HEK293 (cell line): ENCODE data around the gene PERCC1.

Experiments used
- CTCF ChIA-PET: fragments of 350-600 bp; formaldehyde crosslinking; extraction: SDS; loops from one replicate; lab custom pipeline; 2021; ENCODE audit warnings: antibody characterized with exemption; lab: Yijun Ruan, JAX
- POLR2A ChIA-PET: fragments of 300-600 bp; formaldehyde crosslinking; extraction: SDS; loops from one replicate; lab custom pipeline; 2020; ENCODE audit warnings: antibody characterized with exemption, inconsistent platforms; lab: Yijun Ruan, JAX
- H3K27ac ChIP-seq: fragments of 200-500 bp; sonication (Bioruptor generic); 2 replicates; pipeline ENCODE4 v1.5.1; 2014; ENCODE audit warnings: low read depth, low read length, control low read depth, inconsistent platforms; ENCODE audit errors: extremely low read depth
- H3K36me3 ChIP-seq, 2 experiments: fragments of 200-500 bp in 1 of 2; sonication (Bioruptor generic) in 1 of 2; 1 replicate in 1 of 2; 2 replicates in 1 of 2; pipeline ENCODE4 v1.5.1; 2014 to 2017; ENCODE audit warnings: inconsistent platforms in 2 of 2, low read length in 2 of 2; ENCODE audit not compliant: control insufficient read depth in 2 of 2, insufficient read depth in 1 of 2
- H3K4me1 ChIP-seq: fragments of 200-500 bp; sonication (Bioruptor generic); 2 replicates; pipeline ENCODE4 v1.5.1; 2014; ENCODE audit warnings: mild to moderate bottlenecking, low read length, inconsistent platforms; ENCODE audit not compliant: control insufficient read depth, insufficient read depth
- H3K4me3 ChIP-seq: 2 replicates; pipeline ENCODE4 v1.5.1; 2011; ENCODE audit warnings: low read depth, mild to moderate bottlenecking, control low read depth, low read length, moderate library complexity
- H3K9me3 ChIP-seq: fragments of 200-500 bp; sonication (Bioruptor generic); 2 replicates; pipeline ENCODE4 v1.5.1; 2014; ENCODE audit warnings: low read depth, low read length, inconsistent platforms; ENCODE audit not compliant: control insufficient read depth, insufficient read depth
- KLF17 ChIP-seq: fragments of 450-650 bp; formaldehyde crosslinking; IDR thresholded peaks from 2 replicates; pipeline ENCODE4 v1.5.1; 2016; ENCODE audit warnings: missing biosample characterization, missing genetic modification characterization
- KLF7 ChIP-seq: fragments of 450-650 bp; formaldehyde crosslinking; IDR thresholded peaks from 2 replicates; pipeline ENCODE4 v1.5.1; 2016; ENCODE audit warnings: missing biosample characterization, missing genetic modification characterization, borderline replicate concordance
- KLF8 ChIP-seq: fragments of 450-650 bp; formaldehyde crosslinking; IDR thresholded peaks from 2 replicates; pipeline ENCODE4 v1.5.1; 2016; ENCODE audit warnings: missing biosample characterization, missing genetic modification characterization
- MYNN ChIP-seq: fragments of 450-650 bp; formaldehyde crosslinking; IDR thresholded peaks from 2 replicates; pipeline ENCODE4 v1.5.1; 2016; ENCODE audit warnings: missing biosample characterization, missing genetic modification characterization, borderline replicate concordance
- MZF1 ChIP-seq: fragments of 450-650 bp; formaldehyde crosslinking; IDR thresholded peaks from 2 replicates; pipeline ENCODE4 v1.5.1; 2017; ENCODE audit warnings: missing biosample characterization, missing genetic modification characterization, borderline replicate concordance
- PRDM10 ChIP-seq: fragments of 450-650 bp; formaldehyde crosslinking; IDR thresholded peaks from 2 replicates; pipeline ENCODE4 v1.5.1; 2016; ENCODE audit warnings: missing biosample characterization, missing genetic modification characterization
- PRDM6 ChIP-seq: fragments of 450-650 bp; formaldehyde crosslinking; IDR thresholded peaks from 2 replicates; pipeline ENCODE4 v1.5.1; 2017; ENCODE audit warnings: missing biosample characterization, missing genetic modification characterization
- REPIN1 ChIP-seq: fragments of 450-650 bp; formaldehyde crosslinking; IDR thresholded peaks from 2 replicates; pipeline ENCODE4 v1.5.1; 2017; ENCODE audit warnings: missing biosample characterization, missing genetic modification characterization, low read depth
- ZEB2 ChIP-seq: fragments of 450-650 bp; formaldehyde crosslinking; IDR thresholded peaks from 2 replicates; pipeline ENCODE4 v1.5.1; 2016; ENCODE audit warnings: missing biosample characterization, missing genetic modification characterization
- ZNF140 ChIP-seq: fragments of 450-650 bp; formaldehyde crosslinking; IDR thresholded peaks from 2 replicates; pipeline ENCODE4 v1.5.1; 2016; ENCODE audit warnings: missing biosample characterization, missing genetic modification characterization
- ZNF175 ChIP-seq: fragments of 450-650 bp; formaldehyde crosslinking; IDR thresholded peaks from 2 replicates; pipeline ENCODE4 v1.5.1; 2016; ENCODE audit warnings: missing biosample characterization, missing genetic modification characterization
- ZNF23 ChIP-seq: fragments of 450-650 bp; formaldehyde crosslinking; IDR thresholded peaks from 2 replicates; pipeline ENCODE4 v1.5.1; 2016; ENCODE audit warnings: missing biosample characterization, missing genetic modification characterization, borderline replicate concordance
- ZNF335 ChIP-seq: fragments of 450-650 bp; formaldehyde crosslinking; conservative IDR thresholded peaks from 2 replicates; pipeline ENCODE4 v1.5.1; 2016; ENCODE audit warnings: missing biosample characterization, missing genetic modification characterization
- ZNF600 ChIP-seq: fragments of 450-650 bp; formaldehyde crosslinking; IDR thresholded peaks from 2 replicates; pipeline ENCODE4 v1.5.1; 2016; ENCODE audit warnings: missing biosample characterization, missing genetic modification characterization
- ZNF664 ChIP-seq: fragments of 450-650 bp; formaldehyde crosslinking; IDR thresholded peaks from 2 replicates; pipeline ENCODE4 v1.5.1; 2016; ENCODE audit warnings: missing biosample characterization, missing genetic modification characterization
- ZNF768 ChIP-seq: fragments of 450-650 bp; formaldehyde crosslinking; IDR thresholded peaks from 2 replicates; pipeline ENCODE4 v1.5.1; 2018; ENCODE audit warnings: missing biosample characterization, mild to moderate bottlenecking, missing genetic modification characterization

The PERCC1 gene

GRCh38 chr16:1434644-1435592, 4.0 kb downstream of the PERCC1 start:
- H3K9me3 ChIP-seq, result no peaks in the 10 kb centered on the region
- no peak overlapping the region for H3K27ac ChIP-seq
- no peaks in the 10 kb centered on the region for H3K36me3 ChIP-seq
- TF ChIP-seq ZNF768 (tag by site-specific recombination), result no peak
- TF ChIP-seq MZF1 (tag by site-specific recombination), result no peak
- TF ChIP-seq ZNF23, result no peak
- TF ChIP-seq ZNF140 (tag by site-specific recombination), result no peak
- no peak for TF ChIP-seq ZNF664 (tag by site-specific recombination)
- TF ChIP-seq MYNN, result no peak
- H3K4me3 ChIP-seq, result no peak overlapping the region
- ChIA-PET POLR2A (interaction anchor here (0.6 kb wide), 1 partner anchor 14 kb away, joined by 5 read pairs; no protein-coding TSS in a partner anchor), CTCF (no interaction called here)
- no peaks in the 10 kb centered on the region; the same call in 1 of the 2 replicates for H3K4me1 ChIP-seq

GRCh38 chr16:1435921-1436697, 5.2 kb downstream of the PERCC1 start:
- ChIA-PET CTCF (no interaction called here), POLR2A (no interaction called here)
- Histone ChIP-seq H3K4me3 (no peak overlapping the region), H3K27ac (no peak overlapping the region), H3K4me1 (no peaks in the 10 kb centered on the region), H3K36me3 (no peaks in the 10 kb centered on the region), H3K9me3 (no peaks in the 10 kb centered on the region)
- TF ChIP-seq ZNF175, result no peak
- peak; percentile 37; the same call in 1 of the 2 replicates for TF ChIP-seq ZNF335 (tag by site-specific recombination)

- POLR2A ChIA-PET, result interaction anchor here (1.1 kb wide), 1 partner anchor 717 kb away, joined by 3 read pairs; no protein-coding TSS in a partner anchor
- TF ChIP-seq REPIN1 (tag by site-specific recombination) (no peak), KLF7 (no peak), PRDM10 (tag by site-specific recombination) (no peak), ZNF600 (tag by site-specific recombination) (0 out of 2 replicates have a peak, but pooled peaks have one; percentile 40), KLF17 (tag by site-specific recombination) (no peak), ZEB2 (tag by site-specific recombination) (no peak), KLF8 (no peak), PRDM6 (tag by site-specific recombination) (no peak)
Observed at GRCh38 chr16:1436731-1437355, 6.0 kb downstream of the PERCC1 start.

More at GRCh38 chr16:1436731-1437355, 6.0 kb downstream of the PERCC1 start:
- H3K9me3 ChIP-seq, result no peaks in the 10 kb centered on the region
- H3K36me3 ChIP-seq, result no peaks in the 10 kb centered on the region
- H3K4me3 ChIP-seq, result no peak overlapping the region
- H3K27ac ChIP-seq, result no peak overlapping the region
- CTCF ChIA-PET, result no interaction called here
- H3K4me1 ChIP-seq, result no peaks in the 10 kb centered on the region
